Measurements from ENCODE around the gene TACC2. TPM values are rescaled to one million over a fixed set of nuclear protein-coding genes. Genes with fewer than 3 reads are reported as not detected.
A peak's percentile ranks its signal among the peaks of the same experiment; 100 is the strongest.

The TACC2 gene
- total RNA-seq, 1 experiment from 2014 or later: 8.8 TPM

DNA sequence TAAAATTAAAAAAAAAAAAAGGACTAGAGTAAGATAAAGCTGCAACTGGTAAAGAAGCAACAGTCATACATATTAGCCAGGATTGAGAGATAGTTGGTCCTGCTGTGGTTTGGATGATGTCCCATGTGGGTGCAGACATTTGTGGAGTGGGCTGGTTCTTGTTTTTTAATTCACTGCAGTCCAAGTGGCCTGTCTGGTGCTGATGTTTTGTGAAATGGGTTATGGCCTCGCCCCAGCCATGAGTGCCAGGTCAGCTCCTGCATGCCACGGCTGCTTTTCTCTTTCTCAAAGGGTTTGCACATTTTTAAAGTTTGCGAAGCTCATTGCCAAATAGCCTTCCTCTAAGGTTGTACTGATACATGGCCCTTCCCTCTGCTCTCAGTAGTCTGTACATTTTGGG is 268.1 kb downstream of the TACC2 start:
- H3K27me3 ChIP-seq (ENCODE audit: control insufficient read depth, insufficient read depth, low read length): no peaks in the 10 kb centered on the region

DNA sequence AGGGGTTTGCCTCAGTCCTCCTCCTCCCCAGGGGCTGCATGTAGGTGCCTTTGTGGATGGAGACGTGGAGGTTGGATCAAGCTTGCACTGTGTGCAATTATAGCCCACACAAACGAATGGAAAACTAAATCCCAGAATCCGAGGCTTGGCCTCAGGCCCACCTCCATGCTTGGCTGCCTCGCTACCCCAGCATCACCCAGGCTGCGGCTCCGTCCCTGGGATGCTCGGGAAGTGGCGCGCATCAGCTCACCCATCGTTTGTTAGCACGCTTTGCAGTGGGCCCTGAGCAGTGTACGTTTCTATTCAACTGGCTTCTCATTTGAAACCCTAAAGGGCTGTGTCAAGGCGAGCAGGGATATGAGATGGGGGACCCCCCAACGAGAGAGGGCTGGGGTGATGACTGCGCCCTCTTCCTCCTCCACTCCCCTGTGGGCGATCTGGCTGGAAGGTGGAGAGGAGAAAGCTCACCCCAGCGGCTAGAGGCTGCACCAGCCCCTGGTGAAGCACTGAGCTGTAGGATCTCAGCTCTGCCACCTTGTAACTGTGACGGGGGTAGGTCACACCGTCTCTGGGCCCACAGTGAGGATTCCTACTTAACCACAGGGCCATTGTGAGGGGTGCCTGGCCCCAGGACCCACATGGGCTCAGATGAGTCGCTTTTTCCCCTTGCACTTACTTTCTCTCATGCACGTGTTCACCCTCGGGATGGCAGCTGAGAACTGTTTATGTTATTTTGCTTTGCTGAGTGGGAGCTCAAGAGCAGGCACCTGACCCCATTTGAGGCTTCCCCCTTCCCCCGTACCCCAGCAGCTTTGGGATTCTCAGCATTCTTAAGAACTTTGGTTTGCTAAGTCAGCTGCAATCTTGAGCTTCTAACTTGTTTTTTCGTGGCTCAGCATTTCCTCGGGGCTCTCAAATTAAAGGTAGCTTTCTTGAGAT is 269.4 kb downstream of the TACC2 start:
- DNase-seq: peak; percentile 74
- H3K36me3 ChIP-seq (replicated peaks; ENCODE audit: control insufficient read depth, insufficient read depth, low read length): no peaks in the 10 kb centered on the region; the same call in 1 of the 2 replicates
- H3K27me3 ChIP-seq (ENCODE audit: control insufficient read depth, insufficient read depth, low read length): no peaks in the 10 kb centered on the region
- no peak overlapping the region for H3K4me3 ChIP-seq (ENCODE audit: insufficient read depth, low read depth, low read length)

More for the DNA sequence above, 268.1 kb downstream of the TACC2 start:
- no peak overlapping the region for H3K4me3 ChIP-seq (ENCODE audit: insufficient read depth, low read depth, low read length)
- peaks cover 3% of the 10 kb centered on the region for H3K36me3 ChIP-seq (replicated peaks; ENCODE audit: control insufficient read depth, insufficient read depth, low read length)
- no peak for DNase-seq

DNA sequence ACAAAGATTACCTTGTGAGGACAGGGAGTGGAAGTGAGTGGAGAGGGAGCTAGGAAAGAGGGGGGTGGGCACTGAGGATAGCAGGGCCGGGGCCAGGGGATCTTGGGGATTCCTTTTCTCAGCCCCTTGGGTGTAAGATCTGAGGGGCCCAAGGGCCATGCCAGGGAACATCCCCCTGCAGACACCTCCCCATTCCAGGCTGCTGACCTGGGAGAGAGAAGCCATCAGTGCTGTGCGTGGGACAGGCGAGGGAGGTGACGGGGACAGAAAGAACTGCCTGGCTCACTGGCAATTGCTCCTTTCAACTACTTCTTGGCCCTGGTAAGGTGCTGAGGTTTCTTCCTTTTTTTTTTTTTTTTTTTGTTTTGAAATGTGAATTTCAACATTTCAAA is 270.1 kb downstream of the TACC2 start:
- Histone ChIP-seq H3K36me3 (replicated peaks; ENCODE audit: control insufficient read depth, insufficient read depth, low read length) (no peaks in the 10 kb centered on the region; the same call in 1 of the 2 replicates), H3K4me3 (ENCODE audit: insufficient read depth, low read depth, low read length) (no peak overlapping the region), H3K27me3 (ENCODE audit: control insufficient read depth, insufficient read depth, low read length) (no peaks in the 10 kb centered on the region)
- DNase-seq: no peak

DNA sequence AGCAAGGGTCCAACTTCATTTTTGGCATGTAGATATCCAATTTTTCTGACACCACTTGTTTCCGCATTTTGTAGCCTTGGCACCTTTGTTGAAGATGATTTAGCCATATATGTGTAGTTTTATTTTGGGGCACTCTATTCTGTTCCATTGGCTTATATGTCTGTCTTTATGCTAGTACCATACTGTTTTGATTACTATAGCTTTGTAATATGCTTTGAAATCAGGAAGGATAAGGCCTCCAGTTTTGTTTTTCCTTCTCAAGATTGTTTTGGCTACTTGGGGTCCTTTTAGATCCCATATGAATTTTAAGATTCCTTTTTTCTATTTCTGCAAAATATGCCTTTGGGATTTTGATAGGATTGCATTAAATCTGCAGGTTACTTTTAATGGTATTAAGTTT is 272.6 kb downstream of the TACC2 start:
- H3K36me3 ChIP-seq (replicated peaks; ENCODE audit: control insufficient read depth, insufficient read depth, low read length): no peaks in the 10 kb centered on the region
- DNase-seq: no peak
- no peaks in the 10 kb centered on the region for H3K27me3 ChIP-seq (ENCODE audit: control insufficient read depth, insufficient read depth, low read length)
- no peak overlapping the region for H3K4me3 ChIP-seq (ENCODE audit: insufficient read depth, low read depth, low read length)

DNA sequence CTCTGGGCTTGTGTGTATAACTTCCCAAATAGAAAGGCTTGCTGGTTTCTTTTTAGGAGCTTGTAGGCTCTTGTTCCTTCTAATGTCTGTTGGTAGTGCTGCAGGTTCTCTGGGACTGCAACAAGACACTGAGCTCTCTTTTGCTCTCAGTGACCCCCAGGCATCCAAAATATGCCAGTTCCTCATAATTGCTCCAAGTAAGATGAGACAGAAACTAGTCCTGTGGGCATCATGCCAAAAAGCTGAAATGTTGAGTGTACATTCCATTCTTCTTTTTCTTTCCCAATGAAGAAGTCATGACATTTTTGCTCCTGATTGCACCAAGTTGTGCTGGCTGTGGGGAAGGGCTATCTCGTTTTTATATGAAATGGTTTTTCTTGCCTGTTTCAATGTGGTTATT is 275.0 kb downstream of the TACC2 start:
- H3K4me3 ChIP-seq (ENCODE audit: insufficient read depth, low read depth, low read length): no peak overlapping the region
- DNase-seq: no peak
- H3K27me3 ChIP-seq (ENCODE audit: control insufficient read depth, insufficient read depth, low read length): no peaks in the 10 kb centered on the region
- no peaks in the 10 kb centered on the region for H3K36me3 ChIP-seq (replicated peaks; ENCODE audit: control insufficient read depth, insufficient read depth, low read length)

DNA sequence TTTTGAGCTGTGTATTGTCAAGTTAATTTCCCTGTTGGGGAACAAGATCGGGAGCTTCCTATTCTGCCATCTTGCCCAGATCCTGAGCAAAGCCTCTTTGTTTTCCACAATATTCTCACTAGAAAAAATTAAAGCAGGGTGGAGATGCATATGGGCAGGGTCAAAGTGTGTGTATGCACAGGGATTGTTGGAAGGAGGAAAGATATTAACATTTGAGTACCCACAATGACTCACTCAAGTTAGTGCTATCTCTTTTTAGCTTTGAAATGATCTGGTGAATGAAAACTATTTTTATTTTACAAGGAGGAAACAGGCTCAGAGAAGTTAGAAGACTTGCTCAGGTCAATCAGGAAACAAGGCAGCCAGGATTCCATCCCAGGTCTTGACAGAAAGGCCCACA is 275.5 kb downstream of the TACC2 start:
- Histone ChIP-seq H3K36me3 (replicated peaks; ENCODE audit: control insufficient read depth, insufficient read depth, low read length) (no peaks in the 10 kb centered on the region), H3K4me3 (ENCODE audit: insufficient read depth, low read depth, low read length) (no peak overlapping the region), H3K27me3 (ENCODE audit: control insufficient read depth, insufficient read depth, low read length) (no peaks in the 10 kb centered on the region)
- no peak for DNase-seq

DNA sequence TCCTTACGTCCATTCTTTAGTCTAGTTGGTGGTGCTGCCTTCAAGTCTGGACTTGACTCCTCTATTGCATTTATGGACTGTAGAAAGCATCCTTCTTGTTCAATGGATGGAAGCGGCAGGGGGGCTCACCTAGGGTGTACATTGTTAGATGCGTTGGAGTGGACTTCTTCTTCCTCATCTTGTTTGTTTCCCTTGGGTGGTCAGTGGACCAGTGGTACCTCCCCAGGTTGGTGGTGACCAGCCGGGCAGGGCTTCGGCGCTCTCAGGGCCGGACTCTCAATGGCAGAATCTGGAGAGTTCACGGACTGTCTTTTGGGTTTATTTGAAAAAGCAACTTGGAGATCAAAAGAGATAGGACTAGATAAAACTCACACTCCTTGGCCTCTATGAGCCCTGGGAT is 276.0 kb downstream of the TACC2 start:
- Histone ChIP-seq H3K36me3 (replicated peaks; ENCODE audit: control insufficient read depth, insufficient read depth, low read length) (no peaks in the 10 kb centered on the region), H3K4me3 (ENCODE audit: insufficient read depth, low read depth, low read length) (no peak overlapping the region), H3K27me3 (ENCODE audit: control insufficient read depth, insufficient read depth, low read length) (no peaks in the 10 kb centered on the region)
- DNase-seq: no peak

DNA sequence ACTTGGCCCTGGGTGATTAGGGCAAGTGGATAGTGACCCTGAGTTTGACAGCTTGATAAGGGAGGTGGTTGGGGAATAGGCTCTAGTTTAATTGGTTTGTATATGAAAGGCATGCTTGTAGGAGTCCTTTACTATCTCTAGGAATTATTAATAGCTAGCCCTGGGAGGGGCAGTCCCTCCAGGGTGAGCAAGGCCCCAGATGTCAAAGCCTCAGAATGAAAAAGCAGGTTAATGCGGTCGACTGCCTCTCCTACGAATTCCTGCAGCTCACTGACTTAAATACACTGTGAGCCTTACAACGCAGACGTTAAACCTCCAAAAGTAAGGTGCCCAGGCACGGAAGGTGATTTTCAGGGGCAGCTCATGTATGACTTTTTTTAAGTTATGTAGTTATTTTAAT is 276.9 kb downstream of the TACC2 start:
- no peak overlapping the region for H3K4me3 ChIP-seq (ENCODE audit: insufficient read depth, low read depth, low read length)
- no peaks in the 10 kb centered on the region for H3K36me3 ChIP-seq (replicated peaks; ENCODE audit: control insufficient read depth, insufficient read depth, low read length)
- no peak for DNase-seq
- no peaks in the 10 kb centered on the region for H3K27me3 ChIP-seq (ENCODE audit: control insufficient read depth, insufficient read depth, low read length)

DNA sequence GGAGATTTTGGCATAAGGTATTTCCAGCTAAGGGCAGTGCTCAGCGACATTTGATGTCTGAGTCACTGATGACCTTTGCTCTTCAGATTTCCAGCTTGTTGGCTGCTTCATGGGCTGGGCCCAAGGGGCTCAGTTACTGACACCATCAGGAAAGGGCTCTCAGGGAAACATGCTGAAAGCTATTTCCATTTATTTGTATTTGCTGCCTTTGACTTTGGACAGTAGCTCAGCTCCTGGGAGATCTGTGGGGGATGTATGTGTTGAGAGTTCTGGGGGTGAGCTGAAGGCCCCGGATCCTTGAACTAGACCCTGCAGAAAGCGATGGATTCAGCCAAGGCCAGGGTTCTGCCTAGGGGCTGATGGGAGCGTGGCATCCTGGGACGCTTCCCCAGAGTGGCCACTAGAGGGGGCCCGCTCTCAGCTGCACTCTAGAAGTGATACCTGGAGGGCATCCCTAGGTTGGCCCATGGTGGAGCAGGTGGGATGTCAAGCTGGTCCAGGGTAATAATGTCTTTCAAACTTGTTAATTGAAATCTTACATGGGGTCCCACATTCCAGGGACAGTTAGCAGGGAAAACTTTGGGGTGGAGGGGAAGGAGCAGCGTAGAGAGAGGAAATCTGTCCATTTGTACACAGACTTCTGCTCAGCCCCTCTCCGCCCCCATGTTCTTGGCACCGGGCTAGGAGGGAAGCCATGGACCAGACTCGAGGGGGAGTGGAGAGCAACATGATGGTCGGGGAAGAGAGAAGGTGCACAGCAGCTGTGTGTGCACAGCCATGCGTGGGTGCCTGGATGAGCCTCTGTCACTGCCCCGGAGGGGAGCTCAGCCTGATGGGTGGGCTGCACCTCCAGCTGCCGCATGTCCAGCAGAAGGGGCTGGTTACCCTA is 279.1 kb downstream of the TACC2 start:
- Histone ChIP-seq H3K4me3 (ENCODE audit: insufficient read depth, low read depth, low read length) (no peak overlapping the region), H3K27me3 (ENCODE audit: control insufficient read depth, insufficient read depth, low read length) (no peaks in the 10 kb centered on the region), H3K36me3 (replicated peaks; ENCODE audit: control insufficient read depth, insufficient read depth, low read length) (no peaks in the 10 kb centered on the region)
- DNase-seq: peak; percentile 91

DNA sequence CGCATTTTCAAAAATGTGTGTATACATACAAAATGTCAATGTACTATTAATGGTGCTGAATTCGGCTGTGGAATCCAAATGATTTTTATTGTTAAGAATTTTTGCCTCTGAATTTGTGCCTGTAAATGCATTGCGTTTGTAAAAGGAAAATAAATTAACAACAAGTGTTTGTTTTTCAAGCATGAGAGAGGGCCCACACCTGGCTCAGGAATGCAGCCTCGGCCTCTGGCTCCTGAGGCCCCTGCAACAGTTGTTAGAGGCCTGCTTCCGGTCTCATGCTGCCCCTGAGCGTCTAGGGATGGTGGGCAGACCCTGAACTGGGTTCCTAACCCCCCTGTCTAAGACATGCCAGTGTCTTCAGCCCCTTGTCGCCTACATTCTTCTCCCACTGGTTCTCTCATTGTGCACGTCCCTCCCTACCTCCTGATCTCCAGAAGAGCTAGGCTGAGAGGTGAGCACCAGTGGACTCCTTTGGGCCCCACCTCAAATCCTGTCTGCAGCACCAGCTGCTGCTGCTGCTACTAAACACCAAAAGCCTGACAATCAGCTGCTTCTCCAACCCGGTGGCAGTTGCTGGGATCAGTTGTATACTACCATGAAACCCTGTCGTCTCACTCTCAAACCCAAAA is 280.2 kb downstream of the TACC2 start:
- no peak for DNase-seq
- H3K27me3 ChIP-seq (ENCODE audit: control insufficient read depth, insufficient read depth, low read length): no peaks in the 10 kb centered on the region
- H3K4me3 ChIP-seq (ENCODE audit: insufficient read depth, low read depth, low read length): no peak overlapping the region
- no peaks in the 10 kb centered on the region for H3K36me3 ChIP-seq (replicated peaks; ENCODE audit: control insufficient read depth, insufficient read depth, low read length)

DNA sequence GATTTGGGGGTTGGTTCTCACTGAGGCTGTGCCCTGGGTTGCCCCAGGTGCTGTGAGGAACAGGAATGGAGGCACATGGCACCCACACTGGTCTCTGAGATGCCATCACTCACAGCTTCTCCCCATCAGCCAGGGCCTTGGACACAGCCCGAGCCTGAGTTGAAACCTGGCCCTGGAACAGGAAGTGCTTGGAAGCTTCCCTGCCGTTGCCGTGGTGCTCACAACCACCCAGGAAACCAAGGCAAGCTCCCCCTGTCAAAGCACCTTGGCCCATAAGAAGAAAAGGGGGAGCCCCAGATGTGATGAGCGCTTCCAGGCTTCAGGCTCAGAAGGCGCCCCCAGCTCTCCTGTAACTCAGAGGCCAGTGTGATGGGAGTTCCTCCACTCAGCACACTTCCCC is 282.1 kb downstream of the TACC2 start, which contains the start of gene BTBD16:
BTBD16 (plus strand) TSS at position 221 of the 400 bp plus-strand sequence. CDS start 3,786 bp downstream, outside the sequence.
- DNase-seq: no peak
- no peaks in the 10 kb centered on the region for H3K36me3 ChIP-seq (replicated peaks; ENCODE audit: control insufficient read depth, insufficient read depth, low read length)
- H3K27me3 ChIP-seq (ENCODE audit: control insufficient read depth, insufficient read depth, low read length): no peaks in the 10 kb centered on the region

DNA sequence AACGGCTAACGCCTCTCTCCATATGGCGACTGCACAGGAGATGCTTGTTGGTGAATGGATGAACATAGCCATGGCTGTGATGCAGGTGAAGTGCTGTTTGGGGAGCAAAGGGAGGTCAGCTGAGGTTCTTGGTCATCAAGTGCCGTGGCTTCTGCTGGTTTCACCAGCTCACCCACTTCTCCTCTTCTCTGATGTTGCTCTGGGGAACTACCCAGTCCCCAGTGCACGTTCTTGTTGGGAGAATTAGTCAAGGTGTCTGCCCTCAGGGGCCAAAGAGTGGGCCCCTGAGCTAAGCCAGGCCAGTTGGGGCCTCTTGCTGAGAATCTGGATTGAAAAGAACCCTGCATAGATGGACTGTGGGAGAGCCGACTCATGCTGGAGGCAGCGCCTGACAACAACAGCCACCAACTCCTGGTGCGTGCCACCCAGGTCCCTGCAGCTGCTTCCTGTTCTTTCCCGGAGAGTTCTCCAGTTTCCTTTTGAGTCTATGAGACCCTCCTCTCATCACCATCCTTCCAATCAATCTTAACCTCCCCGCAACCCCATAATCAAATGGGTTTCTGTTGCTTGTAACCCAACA is 285.1 kb downstream of the TACC2 start:
- no peaks in the 10 kb centered on the region for H3K36me3 ChIP-seq (replicated peaks; ENCODE audit: control insufficient read depth, insufficient read depth, low read length)
- H3K4me3 ChIP-seq (ENCODE audit: insufficient read depth, low read depth, low read length): no peak overlapping the region

More for the DNA sequence above, 282.1 kb downstream of the TACC2 start, which contains the start of gene BTBD16:
- no peak within 1 kb of the TSS for H3K4me3 ChIP-seq (ENCODE audit: insufficient read depth, low read depth, low read length)

DNA sequence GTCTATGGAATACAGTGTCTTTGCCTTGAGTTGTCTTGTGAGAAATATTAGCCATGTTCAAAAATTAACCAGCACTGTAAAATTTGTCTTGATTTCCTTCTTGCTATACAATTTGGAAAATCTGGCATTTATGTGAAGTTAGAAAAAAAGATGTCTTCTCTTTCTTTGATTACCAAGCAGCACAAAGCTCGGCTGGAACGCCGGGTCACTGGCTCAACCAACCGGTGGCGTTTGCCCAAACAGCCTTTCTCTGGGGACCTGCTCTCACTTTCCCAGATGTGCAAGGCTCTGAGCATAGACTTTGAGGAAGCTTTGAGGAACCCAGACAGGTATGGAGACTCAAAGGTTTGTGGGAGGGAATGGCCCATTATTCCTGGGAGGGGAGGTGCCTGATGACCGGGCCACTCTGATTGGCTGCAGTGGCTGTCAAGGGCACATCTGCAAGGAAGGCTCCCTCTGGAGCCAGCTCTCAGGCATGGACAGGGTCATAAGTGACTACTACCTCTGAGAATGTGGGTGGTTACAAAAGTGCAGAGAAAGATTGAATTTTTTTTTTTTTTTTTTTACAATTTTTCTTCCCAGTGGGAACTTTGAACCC is 287.7 kb downstream of the TACC2 start:
- DNase-seq: peak; percentile 70
- Histone ChIP-seq H3K27me3 (ENCODE audit: control insufficient read depth, insufficient read depth, low read length) (no peaks in the 10 kb centered on the region), H3K4me3 (ENCODE audit: insufficient read depth, low read depth, low read length) (no peak overlapping the region), H3K36me3 (replicated peaks; ENCODE audit: control insufficient read depth, insufficient read depth, low read length) (no peaks in the 10 kb centered on the region)

More for the DNA sequence above, 285.1 kb downstream of the TACC2 start:
- no peaks in the 10 kb centered on the region for H3K27me3 ChIP-seq (ENCODE audit: control insufficient read depth, insufficient read depth, low read length)
- no peak for DNase-seq
